ENCODE measurements around the gene RIC3.

The RIC3 gene

DNA sequence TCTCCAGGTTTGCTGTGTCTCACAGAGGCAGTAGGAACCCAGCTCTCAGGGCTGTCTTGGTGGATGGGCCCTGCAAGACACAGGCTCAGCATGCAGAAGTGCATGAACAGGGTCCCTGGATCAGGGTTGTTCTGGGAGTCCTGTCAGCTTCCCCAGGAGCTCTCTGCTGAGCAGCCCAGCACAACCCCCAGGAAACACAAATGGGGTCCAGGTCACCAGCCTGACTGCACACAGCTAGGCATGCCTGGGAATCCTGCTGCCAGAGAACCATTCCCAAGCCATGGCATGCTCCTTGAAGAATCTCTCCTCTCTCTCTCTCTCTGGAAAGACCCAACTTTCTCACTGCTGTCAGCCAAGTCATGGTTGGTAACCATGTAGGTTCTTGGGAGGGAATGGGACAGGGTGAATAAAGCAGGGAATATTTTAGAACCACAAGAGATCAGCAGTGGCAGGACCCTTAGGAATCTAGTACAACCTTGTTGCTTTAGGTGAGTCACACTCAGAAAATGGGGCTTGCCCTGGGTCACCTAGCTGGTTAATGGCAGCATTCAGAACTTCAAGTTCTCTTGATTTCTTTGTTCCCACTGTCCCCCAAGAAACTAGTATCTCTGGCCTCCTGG lies 66.4 kb downstream of the RIC3 start:
- Histone ChIP-seq H3K27ac (ENCODE audit: low read depth, low read length) (no peak overlapping the region), H4K20me1 (ENCODE audit: control insufficient read depth, insufficient read depth, low read depth, low read length) (no peaks in the 10 kb centered on the region), H3K4me1 (ENCODE audit: control insufficient read depth, low read length) (no peaks in the 10 kb centered on the region), H3F3A (ENCODE audit: control insufficient read depth, insufficient read depth) (no peaks in the 10 kb centered on the region), H3K9me2 (replicated peaks; ENCODE audit: control insufficient read depth, low read length) (no peaks in the 10 kb centered on the region), H3K4me2 (ENCODE audit: low read length) (no peak overlapping the region), H3K36me3 (ENCODE audit: control insufficient read depth, low read length) (no peaks in the 10 kb centered on the region), H3K27me3 (ENCODE audit: control insufficient read depth, low read length) (peaks cover 9% of the 10 kb centered on the region; the same call in 1 of the 2 replicates), H3K9me3 (ENCODE audit: control insufficient read depth, insufficient read depth, low read length) (no peaks in the 10 kb centered on the region), H3K79me2 (ENCODE audit: control insufficient read depth, low read length) (no peaks in the 10 kb centered on the region), H3K4me3 (ENCODE audit: low read length) (no peak overlapping the region)
- TF ChIP-seq, protein P1, sequence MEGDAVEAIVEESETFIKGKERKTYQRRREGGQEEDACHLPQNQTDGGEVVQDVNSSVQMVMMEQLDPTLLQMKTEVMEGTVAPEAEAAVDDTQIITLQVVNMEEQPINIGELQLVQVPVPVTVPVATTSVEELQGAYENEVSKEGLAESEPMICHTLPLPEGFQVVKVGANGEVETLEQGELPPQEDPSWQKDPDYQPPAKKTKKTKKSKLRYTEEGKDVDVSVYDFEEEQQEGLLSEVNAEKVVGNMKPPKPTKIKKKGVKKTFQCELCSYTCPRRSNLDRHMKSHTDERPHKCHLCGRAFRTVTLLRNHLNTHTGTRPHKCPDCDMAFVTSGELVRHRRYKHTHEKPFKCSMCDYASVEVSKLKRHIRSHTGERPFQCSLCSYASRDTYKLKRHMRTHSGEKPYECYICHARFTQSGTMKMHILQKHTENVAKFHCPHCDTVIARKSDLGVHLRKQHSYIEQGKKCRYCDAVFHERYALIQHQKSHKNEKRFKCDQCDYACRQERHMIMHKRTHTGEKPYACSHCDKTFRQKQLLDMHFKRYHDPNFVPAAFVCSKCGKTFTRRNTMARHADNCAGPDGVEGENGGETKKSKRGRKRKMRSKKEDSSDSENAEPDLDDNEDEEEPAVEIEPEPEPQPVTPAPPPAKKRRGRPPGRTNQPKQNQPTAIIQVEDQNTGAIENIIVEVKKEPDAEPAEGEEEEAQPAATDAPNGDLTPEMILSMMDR (IDR thresholded peaks at IDR 0.05; ENCODE audit: low read depth, low read length, poor library complexity, severe bottlenecking): no peak
- TF ChIP-seq EZH2phosphoT487 (IDR thresholded peaks at IDR 0.05; ENCODE audit: borderline replicate concordance, low read length): no peak

DNA sequence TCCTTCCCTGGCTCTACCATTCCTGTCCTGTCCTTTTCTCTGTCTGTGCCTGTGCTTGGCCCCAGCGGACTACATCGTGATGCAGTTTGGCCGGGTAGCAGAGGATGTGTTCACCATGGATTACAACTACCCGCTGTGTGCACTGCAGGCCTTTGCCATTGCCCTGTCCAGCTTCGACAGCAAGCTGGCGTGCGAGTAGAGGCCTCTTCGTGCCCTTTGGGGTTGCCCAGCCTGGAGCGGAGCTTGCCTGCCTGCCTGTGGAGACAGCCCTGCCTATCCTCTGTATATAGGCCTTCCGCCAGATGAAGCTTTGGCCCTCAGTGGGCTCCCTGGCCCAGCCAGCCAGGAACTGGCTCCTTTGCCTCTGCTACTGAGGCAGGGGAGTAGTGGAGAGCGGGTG lies 67.4 kb downstream of the RIC3 start:
- Histone ChIP-seq H3K27ac (ENCODE audit: low read depth, low read length) (no peak overlapping the region), H4K20me1 (ENCODE audit: control insufficient read depth, insufficient read depth, low read depth, low read length) (no peaks in the 10 kb centered on the region), H3K27me3 (ENCODE audit: control insufficient read depth, low read length) (peaks cover 8% of the 10 kb centered on the region; the same call in 1 of the 2 replicates), H3K4me2 (ENCODE audit: low read length) (no peak overlapping the region), H3F3A (ENCODE audit: control insufficient read depth, insufficient read depth) (no peaks in the 10 kb centered on the region), H3K36me3 (ENCODE audit: control insufficient read depth, low read length) (no peaks in the 10 kb centered on the region), H3K9me2 (replicated peaks; ENCODE audit: control insufficient read depth, low read length) (no peaks in the 10 kb centered on the region), H3K4me3 (ENCODE audit: low read length) (no peak overlapping the region), H3K79me2 (ENCODE audit: control insufficient read depth, low read length) (no peaks in the 10 kb centered on the region), H3K9me3 (ENCODE audit: control insufficient read depth, insufficient read depth, low read length) (no peaks in the 10 kb centered on the region), H3K4me1 (ENCODE audit: control insufficient read depth, low read length) (no peaks in the 10 kb centered on the region)
- TF ChIP-seq, protein P1 (IDR thresholded peaks at IDR 0.05; ENCODE audit: low read depth, low read length, poor library complexity, severe bottlenecking): no peak
- no peak for TF ChIP-seq EZH2phosphoT487 (IDR thresholded peaks at IDR 0.05; ENCODE audit: borderline replicate concordance, low read length)

DNA sequence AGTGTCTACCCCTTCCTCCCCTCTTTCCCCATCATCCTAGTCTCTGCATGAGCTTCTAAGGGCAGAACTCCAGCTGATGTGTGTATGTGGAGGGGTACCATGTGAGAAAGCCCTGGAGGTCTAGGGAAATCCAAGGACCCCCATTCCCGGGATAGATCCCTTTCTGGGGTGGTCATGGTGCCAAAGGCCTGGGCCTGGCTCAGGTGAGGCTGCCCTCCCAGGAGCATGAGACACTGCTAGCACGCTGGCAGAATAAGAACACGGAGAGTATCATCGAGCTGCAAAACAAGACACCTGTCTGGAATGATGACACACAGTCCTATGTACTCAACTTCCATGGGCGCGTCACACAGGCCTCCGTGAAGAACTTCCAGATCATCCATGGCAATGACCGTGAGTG lies 68.2 kb downstream of the RIC3 start:
- H3K79me2 ChIP-seq (ENCODE audit: control insufficient read depth, low read length): no peaks in the 10 kb centered on the region
- peaks cover 6% of the 10 kb centered on the region; the same call in 1 of the 2 replicates for H3K27me3 ChIP-seq (ENCODE audit: control insufficient read depth, low read length)
- H3K27ac ChIP-seq (ENCODE audit: low read depth, low read length): no peak overlapping the region
- H3K36me3 ChIP-seq (ENCODE audit: control insufficient read depth, low read length): no peaks in the 10 kb centered on the region
- no peak overlapping the region for H3K4me3 ChIP-seq (ENCODE audit: low read length)
- H3K4me1 ChIP-seq (ENCODE audit: control insufficient read depth, low read length): no peaks in the 10 kb centered on the region
- H3K9me2 ChIP-seq (replicated peaks; ENCODE audit: control insufficient read depth, low read length): no peaks in the 10 kb centered on the region
- H3K9me3 ChIP-seq (ENCODE audit: control insufficient read depth, insufficient read depth, low read length): no peaks in the 10 kb centered on the region
- no peaks in the 10 kb centered on the region for H4K20me1 ChIP-seq (ENCODE audit: control insufficient read depth, insufficient read depth, low read depth, low read length)
- H3F3A ChIP-seq (ENCODE audit: control insufficient read depth, insufficient read depth): no peaks in the 10 kb centered on the region
- H3K4me2 ChIP-seq (ENCODE audit: low read length): no peak overlapping the region
- TF ChIP-seq, protein P1 (IDR thresholded peaks at IDR 0.05; ENCODE audit: low read depth, low read length, poor library complexity, severe bottlenecking): no peak
- TF ChIP-seq EZH2phosphoT487 (IDR thresholded peaks at IDR 0.05; ENCODE audit: borderline replicate concordance, low read length): no peak

All from DOHH2 (cell line).